GM18870 (cell line): ENCODE measurements around the gene CFAP97.
"Not testable (repeated sequence)": the region's sequence is repeated elsewhere in the genome, so short reads cannot be mapped to it uniquely, and the experiment has no call there.

Experiments
- ATAC-seq: cut with Tn5 transposase; IDR thresholded peaks from one replicate; pipeline ENCODE4 v1.9.1; 2021; ENCODE audit warnings: moderate library complexity; ENCODE audit not compliant: unreplicated experiment

The CFAP97 gene

GRCh38 chr4:185201977-185202962 is 1.5 kb downstream of the CFAP97 start:
- no peak for ATAC-seq

GRCh38 chr4:185198189-185198588 is 5.6 kb downstream of the CFAP97 start:
- ATAC-seq, result not testable (repeated sequence)

- ATAC-seq, result no peak
Measured at GRCh38 chr4:185196437-185196836, 7.4 kb downstream of the CFAP97 start.

- ATAC-seq, result no peak
Measured at GRCh38 chr4:185194924-185195888, 8.6 kb downstream of the CFAP97 start.

- peak; percentile 91 for ATAC-seq
Measured at GRCh38 chr4:185192059-185192458, 11.7 kb downstream of the CFAP97 start.

GRCh38 chr4:185190306-185190856 is 13.4 kb downstream of the CFAP97 start:
- no peak for ATAC-seq

GRCh38 chr4:185189606-185190305 is 14.0 kb downstream of the CFAP97 start:
- no peak for ATAC-seq

- no peak for ATAC-seq
Measured at GRCh38 chr4:185186769-185187168, 17.0 kb downstream of the CFAP97 start.

- no peak for ATAC-seq
Measured at GRCh38 chr4:185183622-185184281, 20.0 kb downstream of the CFAP97 start.

- no peak for ATAC-seq
Measured at GRCh38 chr4:185182239-185182638, 21.6 kb downstream of the CFAP97 start.

GRCh38 chr4:185179488-185179887 is 24.3 kb downstream of the CFAP97 start:
- no peak for ATAC-seq

GRCh38 chr4:185171373-185172071 is 32.3 kb downstream of the CFAP97 start:
- ATAC-seq, result peak; percentile 90

- ATAC-seq, result no peak
Measured at GRCh38 chr4:185167234-185167633, 36.6 kb downstream of the CFAP97 start.

- ATAC-seq, result peak; percentile 95
Measured at GRCh38 chr4:185165605-185166063, 38.2 kb downstream of the CFAP97 start.

- ATAC-seq, result no peak
Measured at GRCh38 chr4:185151296-185151695, 52.5 kb downstream of the CFAP97 start.

GRCh38 chr4:185149392-185149791 is 54.4 kb downstream of the CFAP97 start:
- ATAC-seq, result no peak

- ATAC-seq, result no peak
Measured at GRCh38 chr4:185145572-185145971, 58.2 kb downstream of the CFAP97 start.

GRCh38 chr4:185144601-185145240 is 59.1 kb downstream of the CFAP97 start:
- ATAC-seq, result no peak

GRCh38 chr4:185143601-185143969 is 60.2 kb downstream of the CFAP97 start:
- ATAC-seq, result peak; percentile 2
